OCI-LY3 (cell line): ENCODE measurements around the gene RCCD1.

Experiments used
- H2AFZ ChIP-seq: fragments of 200-600, 300-600 bp; shearing (Covaris generic); 2 replicates; pipeline ENCODE4 v1.6.0; 2014; ENCODE audit warnings: antibody characterized with exemption, low read depth, low read length
- H3K27ac ChIP-seq: fragments of 200-600, 300-600 bp; sonication (generic); 2 replicates; pipeline ENCODE4 v1.5.1; 2014; ENCODE audit warnings: mild to moderate bottlenecking, low read length, moderate library complexity, mixed read lengths
- H3K27me3 ChIP-seq: fragments of 200-600, 300-600 bp; sonication (generic); 2 replicates; pipeline ENCODE4 v1.6.1; 2014; ENCODE audit warnings: low read depth, low read length, mixed read lengths
- H3K36me3 ChIP-seq: fragments of 200-600, 300-600 bp; sonication (generic); replicated peaks from 2 replicates; pipeline ENCODE3; 2014; ENCODE audit warnings: low read depth, low read length, mixed read lengths
- H3K4me1 ChIP-seq: fragments of 300-600, 200-600 bp; sonication (generic); 2 replicates; pipeline ENCODE4 v1.6.1; 2014; ENCODE audit warnings: low read length, mixed read lengths
- H3K4me2 ChIP-seq: fragments of 200-600, 300-600 bp; sonication (generic); 2 replicates; pipeline ENCODE4 v1.6.1; 2014; ENCODE audit warnings: low read length, mixed read lengths
- H3K4me3 ChIP-seq: fragments of 300-600, 200-600 bp; sonication (generic); 2 replicates; pipeline ENCODE4 v1.5.1; 2014; ENCODE audit warnings: antibody characterized with exemption, mild to moderate bottlenecking, low read length, moderate library complexity
- H3K79me2 ChIP-seq: fragments of 300-600, 200-600 bp; shearing (Covaris generic); 2 replicates; pipeline ENCODE4 v1.6.1; 2014; ENCODE audit warnings: mild to moderate bottlenecking, low read length, mixed read lengths
- H3K9ac ChIP-seq: fragments of 300-600, 200-600 bp; shearing (Covaris generic); 2 replicates; pipeline ENCODE4 v1.6.0; 2014; ENCODE audit warnings: mild to moderate bottlenecking, low read length, moderate library complexity
- H3K9me3 ChIP-seq: fragments of 200-600, 300-600 bp; shearing (Covaris generic); 2 replicates; pipeline ENCODE4 v1.6.1; 2014; ENCODE audit warnings: low read length, mixed read lengths; ENCODE audit not compliant: insufficient read depth
- H4K20me1 ChIP-seq: fragments of 200-600, 300-600 bp; sonication (generic); 2 replicates; pipeline ENCODE4 v1.6.1; 2016; ENCODE audit warnings: low read length, mixed read lengths; ENCODE audit not compliant: insufficient read depth
- CTCF ChIP-seq: fragments of 200-600, 300-600 bp; sonication (generic); IDR thresholded peaks from 2 replicates; pipeline ENCODE4 v1.5.1; 2014; ENCODE audit warnings: antibody characterized with exemption, low read length, low read depth
- EZH2phosphoT487 ChIP-seq: fragments of 200-600 bp; shearing (Covaris generic); IDR thresholded peaks from 2 replicates; pipeline ENCODE4 v1.6.1; 2018; ENCODE audit warnings: antibody characterized with exemption, mixed run types, low read depth

Gene RCCD1

GRCh38 chr15:90929246-90930019, 25.3 kb upstream of the RCCD1 start:
- H3K9ac ChIP-seq = peak overlapping the region; percentile 94
- H3K4me2 ChIP-seq = peak overlapping the region; percentile 97
- H3K79me2 ChIP-seq = no peaks in the 10 kb centered on the region
- H4K20me1 ChIP-seq = no peaks in the 10 kb centered on the region
- no peak; the same call in 1 of the 2 replicates for TF ChIP-seq CTCF
- TF ChIP-seq EZH2phosphoT487 = no peak
- H3K27me3 ChIP-seq = no peaks in the 10 kb centered on the region
- peak overlapping the region; percentile 91 for H3K4me3 ChIP-seq
- peaks cover 48% of the 10 kb centered on the region for H3K4me1 ChIP-seq
- peak overlapping the region; percentile 73 for H2AFZ ChIP-seq
- H3K36me3 ChIP-seq = no peaks in the 10 kb centered on the region
- H3K27ac ChIP-seq = peak overlapping the region; percentile 68
- no peaks in the 10 kb centered on the region for H3K9me3 ChIP-seq

- peak overlapping the region; percentile 97 for H3K4me2 ChIP-seq
- peaks cover 8% of the 10 kb centered on the region for H3K79me2 ChIP-seq
- H3K4me3 ChIP-seq = peak overlapping the region; percentile 91
- TF ChIP-seq CTCF = no peak
- TF ChIP-seq EZH2phosphoT487 = no peak
- 0 out of 2 replicates have a peak overlapping the region, but pooled peaks have one; percentile 73 for H2AFZ ChIP-seq
- H3K9me3 ChIP-seq = no peaks in the 10 kb centered on the region
- H3K4me1 ChIP-seq = peaks cover 47% of the 10 kb centered on the region
- peak overlapping the region; percentile 94 for H3K9ac ChIP-seq
- no peaks in the 10 kb centered on the region for H3K27me3 ChIP-seq
- H3K27ac ChIP-seq = peak overlapping the region; percentile 68
- no peaks in the 10 kb centered on the region for H3K36me3 ChIP-seq
- H4K20me1 ChIP-seq = peaks cover under 1% of the 10 kb centered on the region; the same call in 1 of the 2 replicates
These were observed 23.7 kb upstream of the RCCD1 start for GRCh38 chr15:90930861-90931574.

- peak overlapping the region; percentile 97 for H3K4me2 ChIP-seq
- H4K20me1 ChIP-seq = peaks cover 3% of the 10 kb centered on the region; the same call in 1 of the 2 replicates
- H3K9ac ChIP-seq = peak overlapping the region; percentile 94
- peaks cover 12% of the 10 kb centered on the region for H3K79me2 ChIP-seq
- no peak for TF ChIP-seq EZH2phosphoT487
- no peak for TF ChIP-seq CTCF
- H2AFZ ChIP-seq = no peak overlapping the region
- H3K36me3 ChIP-seq = no peaks in the 10 kb centered on the region
- H3K4me3 ChIP-seq = peak overlapping the region; percentile 91
- no peaks in the 10 kb centered on the region for H3K9me3 ChIP-seq
- no peaks in the 10 kb centered on the region for H3K27me3 ChIP-seq
- peaks cover 50% of the 10 kb centered on the region for H3K4me1 ChIP-seq
- peak overlapping the region; percentile 68 for H3K27ac ChIP-seq
These were observed 23.2 kb upstream of the RCCD1 start for GRCh38 chr15:90931575-90931827.

- H3K36me3 ChIP-seq = peaks cover 3% of the 10 kb centered on the region
- no peak for TF ChIP-seq EZH2phosphoT487
- TF ChIP-seq CTCF = peak; percentile 93
- peak within 1 kb of the TSS; percentile 94 for H3K9ac ChIP-seq
- H3K4me1 ChIP-seq = peaks cover 50% of the 10 kb centered on the region
- H3K4me3 ChIP-seq = peak within 1 kb of the TSS; percentile 91
- H3K27me3 ChIP-seq = no peaks in the 10 kb centered on the region
- peaks cover 12% of the 10 kb centered on the region for H3K79me2 ChIP-seq
- peaks cover 3% of the 10 kb centered on the region; the same call in 1 of the 2 replicates for H4K20me1 ChIP-seq
- H2AFZ ChIP-seq = peak within 1 kb of the TSS; percentile 91
- H3K9me3 ChIP-seq = no peaks in the 10 kb centered on the region
- peak within 1 kb of the TSS; percentile 68 for H3K27ac ChIP-seq
- peak within 1 kb of the TSS; percentile 97 for H3K4me2 ChIP-seq
These were observed 22.6 kb upstream of the RCCD1 start, which contains the start of gene HDDC3 for GRCh38 chr15:90931828-90932659. HDDC3 (minus strand) TSS chr15:90932549; CDS start chr15:90932540, 9 bp downstream.
